Nephron progenitor cell (in vitro differentiated cells): ENCODE measurements around the gene CFTR.

Experiments
- DNase-seq: peaks from one replicate; pipeline ENCODE4 v3.0.0; 2021
- H3K27ac Mint-ChIP-seq: 2 replicates; pipeline ENCODE4 v1.8.0; 2021; ENCODE audit warnings: mild to moderate bottlenecking, moderate library complexity, mixed read lengths
- H3K27me3 Mint-ChIP-seq: 2 replicates; pipeline ENCODE4 v1.8.0; 2021; ENCODE audit warnings: mild to moderate bottlenecking, low read depth, mixed read lengths; ENCODE audit not compliant: poor library complexity
- H3K36me3 Mint-ChIP-seq: 2 replicates; pipeline ENCODE4 v1.8.0; 2021; ENCODE audit warnings: low read depth, mixed read lengths
- H3K4me1 Mint-ChIP-seq: 2 replicates; pipeline ENCODE4 v1.8.0; 2021; ENCODE audit warnings: mixed read lengths
- H3K4me3 Mint-ChIP-seq: 2 replicates; pipeline ENCODE4 v1.8.0; 2021; ENCODE audit warnings: mild to moderate bottlenecking, moderate library complexity, mixed read lengths
- H3K9me3 Mint-ChIP-seq: 2 replicates; pipeline ENCODE4 v1.8.0; 2021; ENCODE audit warnings: mild to moderate bottlenecking, moderate library complexity, mixed read lengths
- TF ChIP-seq, protein P1 (sequence below): fragments of 200-600 bp; sonication (generic); IDR thresholded peaks from 2 replicates; pipeline ENCODE4 v1.5.0; 2021; ENCODE audit warnings: antibody characterized with exemption

Gene CFTR

DNA sequence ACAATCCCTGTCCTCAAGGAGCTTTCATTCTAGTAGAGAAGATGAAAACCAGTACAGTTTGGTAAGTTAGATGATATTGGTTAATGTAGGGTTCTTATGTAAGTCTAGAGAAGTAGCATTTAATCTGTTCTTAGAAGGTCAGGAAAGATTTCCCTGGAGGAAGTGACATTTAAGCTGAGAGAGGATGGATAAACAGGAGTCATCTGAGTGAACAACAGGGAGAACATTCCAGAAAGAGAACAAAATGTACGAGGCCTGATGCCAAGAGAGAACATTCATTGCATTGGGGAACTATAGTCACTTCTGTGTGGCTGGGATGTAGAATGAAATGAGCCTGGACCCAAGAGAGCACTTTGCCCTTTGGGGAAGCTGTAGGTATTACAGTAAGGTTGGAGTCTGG, 88.0 kb downstream of the CFTR start:
- Mint-ChIP-seq H3K36me3 (no peaks in the 10 kb centered on the region), H3K27me3 (peaks cover 3% of the 10 kb centered on the region), H3K4me3 (no peak overlapping the region), H3K9me3 (no peaks in the 10 kb centered on the region), H3K4me1 (no peaks in the 10 kb centered on the region), H3K27ac (no peak overlapping the region)
- no peak for DNase-seq
- TF ChIP-seq, protein P1, sequence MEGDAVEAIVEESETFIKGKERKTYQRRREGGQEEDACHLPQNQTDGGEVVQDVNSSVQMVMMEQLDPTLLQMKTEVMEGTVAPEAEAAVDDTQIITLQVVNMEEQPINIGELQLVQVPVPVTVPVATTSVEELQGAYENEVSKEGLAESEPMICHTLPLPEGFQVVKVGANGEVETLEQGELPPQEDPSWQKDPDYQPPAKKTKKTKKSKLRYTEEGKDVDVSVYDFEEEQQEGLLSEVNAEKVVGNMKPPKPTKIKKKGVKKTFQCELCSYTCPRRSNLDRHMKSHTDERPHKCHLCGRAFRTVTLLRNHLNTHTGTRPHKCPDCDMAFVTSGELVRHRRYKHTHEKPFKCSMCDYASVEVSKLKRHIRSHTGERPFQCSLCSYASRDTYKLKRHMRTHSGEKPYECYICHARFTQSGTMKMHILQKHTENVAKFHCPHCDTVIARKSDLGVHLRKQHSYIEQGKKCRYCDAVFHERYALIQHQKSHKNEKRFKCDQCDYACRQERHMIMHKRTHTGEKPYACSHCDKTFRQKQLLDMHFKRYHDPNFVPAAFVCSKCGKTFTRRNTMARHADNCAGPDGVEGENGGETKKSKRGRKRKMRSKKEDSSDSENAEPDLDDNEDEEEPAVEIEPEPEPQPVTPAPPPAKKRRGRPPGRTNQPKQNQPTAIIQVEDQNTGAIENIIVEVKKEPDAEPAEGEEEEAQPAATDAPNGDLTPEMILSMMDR, result no peak

- H3K9me3 Mint-ChIP-seq, result no peaks in the 10 kb centered on the region
- no peaks in the 10 kb centered on the region for H3K36me3 Mint-ChIP-seq
- H3K27ac Mint-ChIP-seq, result no peak overlapping the region
- no peak for DNase-seq
- H3K4me3 Mint-ChIP-seq, result no peak overlapping the region
- no peaks in the 10 kb centered on the region for H3K4me1 Mint-ChIP-seq
- H3K27me3 Mint-ChIP-seq, result no peaks in the 10 kb centered on the region
- TF ChIP-seq, protein P1, result no peak
Measured at GRCh38 chr7:117572856-117573620, 93.2 kb downstream of the CFTR start.

GRCh38 chr7:117581424-117581823, 101.6 kb downstream of the CFTR start:
- Mint-ChIP-seq H3K36me3 (no peaks in the 10 kb centered on the region), H3K27me3 (no peaks in the 10 kb centered on the region), H3K4me3 (no peak overlapping the region), H3K27ac (no peak overlapping the region), H3K4me1 (no peaks in the 10 kb centered on the region), H3K9me3 (peaks cover 16% of the 10 kb centered on the region)
- DNase-seq, result no peak
- TF ChIP-seq, protein P1, result no peak

DNA sequence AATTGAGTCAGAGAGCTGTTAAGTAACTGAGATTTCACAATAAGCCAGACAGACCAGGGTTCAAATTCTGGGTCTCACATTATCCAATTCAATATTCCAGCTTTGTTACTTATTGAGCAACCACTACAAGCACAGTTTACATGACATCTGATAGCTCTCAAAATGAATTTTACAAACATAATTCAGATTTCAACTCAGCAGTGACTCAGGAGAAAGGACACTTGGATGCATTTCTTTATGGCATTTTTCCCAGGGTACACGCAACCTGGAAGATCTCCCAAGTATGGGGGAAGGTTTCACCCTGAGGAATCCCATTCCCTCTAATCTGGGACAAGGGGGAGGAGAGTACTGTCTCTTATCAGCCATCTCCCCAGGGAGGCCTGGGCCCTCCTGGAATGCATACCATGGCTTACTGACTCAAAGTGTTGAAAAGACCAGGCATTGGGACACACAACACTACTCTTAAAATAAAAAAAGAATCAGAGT, 102.4 kb downstream of the CFTR start:
- Mint-ChIP-seq H3K9me3 (peaks cover 16% of the 10 kb centered on the region), H3K27ac (no peak overlapping the region), H3K4me1 (no peaks in the 10 kb centered on the region), H3K27me3 (no peaks in the 10 kb centered on the region), H3K36me3 (no peaks in the 10 kb centered on the region), H3K4me3 (no peak overlapping the region)
- DNase-seq, result no peak
- TF ChIP-seq, protein P1, result no peak

GRCh38 chr7:117587931-117588330, 108.1 kb downstream of the CFTR start:
- no peaks in the 10 kb centered on the region for H3K27me3 Mint-ChIP-seq
- H3K4me3 Mint-ChIP-seq, result no peak overlapping the region
- H3K4me1 Mint-ChIP-seq, result peaks cover 6% of the 10 kb centered on the region
- DNase-seq, result no peak
- H3K36me3 Mint-ChIP-seq, result no peaks in the 10 kb centered on the region
- TF ChIP-seq, protein P1, result no peak
- peaks cover 16% of the 10 kb centered on the region for H3K9me3 Mint-ChIP-seq
- no peak overlapping the region for H3K27ac Mint-ChIP-seq

- peaks cover 6% of the 10 kb centered on the region for H3K4me1 Mint-ChIP-seq
- no peaks in the 10 kb centered on the region for H3K36me3 Mint-ChIP-seq
- TF ChIP-seq, protein P1, result no peak
- no peak overlapping the region for H3K4me3 Mint-ChIP-seq
- H3K27ac Mint-ChIP-seq, result no peak overlapping the region
- H3K9me3 Mint-ChIP-seq, result peaks cover 16% of the 10 kb centered on the region
- H3K27me3 Mint-ChIP-seq, result no peaks in the 10 kb centered on the region
- DNase-seq, result no peak
Measured at GRCh38 chr7:117588352-117588794, 108.5 kb downstream of the CFTR start.
